ENCODE measurements around the gene PIEZO2. TPM values are rescaled to one million over a fixed set of nuclear protein-coding genes. Genes with fewer than 3 reads are reported as not detected.

PIEZO2 gene
- total RNA-seq, 2 donors from 2014 or later = 1.7 to 2.1 TPM

- no peak for DNase-seq
These were observed 390.1 kb downstream of the PIEZO2 start for GRCh38 chr18:10759241-10759640.

GRCh38 chr18:10757946-10758345, 391.4 kb downstream of the PIEZO2 start:
- no peak for DNase-seq
- intact Hi-C loops (cut with DNase I) = no loop called here
- no peak for ATAC-seq

More at GRCh38 chr18:10759241-10759640, 390.1 kb downstream of the PIEZO2 start:
- ATAC-seq = no peak
- intact Hi-C loops (cut with DNase I) = no loop called here

GRCh38 chr18:10757349-10757748, 392.0 kb downstream of the PIEZO2 start:
- ATAC-seq (no peak), DNase-seq (no peak)
- intact Hi-C loops (cut with DNase I) = no loop called here

- intact Hi-C loops (cut with DNase I) = no loop called here
- ATAC-seq = no peak
- DNase-seq = no peak
These were observed 393.5 kb downstream of the PIEZO2 start for GRCh38 chr18:10755855-10756254.

- DNase-seq (no peak), ATAC-seq (no peak)
- intact Hi-C loops (cut with DNase I) = no loop called here
These were observed 395.2 kb downstream of the PIEZO2 start for GRCh38 chr18:10754128-10754527.

- ATAC-seq (no peak), DNase-seq (no peak)
- intact Hi-C loops (cut with DNase I) = no loop called here
These were observed 397.0 kb downstream of the PIEZO2 start for GRCh38 chr18:10752382-10752781.

GRCh38 chr18:10751653-10752052, 397.7 kb downstream of the PIEZO2 start:
- intact Hi-C loops (cut with DNase I) = no loop called here

GRCh38 chr18:10750191-10751035, 399.0 kb downstream of the PIEZO2 start:
- DNase-seq (no peak), ATAC-seq (no peak)
- intact Hi-C loops (cut with DNase I) = no loop called here

More at GRCh38 chr18:10751653-10752052, 397.7 kb downstream of the PIEZO2 start:
- ATAC-seq (peak in 1 of 2 donors; percentile 38), DNase-seq (no peak)

- ATAC-seq (no peak), DNase-seq (no peak)
- intact Hi-C loops (cut with DNase I) = no loop called here
These were observed 400.7 kb downstream of the PIEZO2 start for GRCh38 chr18:10748641-10749040.

- ATAC-seq = no peak
- no peak for DNase-seq
- intact Hi-C loops (cut with DNase I) = no loop called here
These were observed 403.4 kb downstream of the PIEZO2 start for GRCh38 chr18:10745971-10746370.

- no peak for DNase-seq
- intact Hi-C loops (cut with DNase I) = no loop called here
- no peak for ATAC-seq
These were observed 404.1 kb downstream of the PIEZO2 start for GRCh38 chr18:10745219-10745618.

GRCh38 chr18:10743766-10744165, 405.6 kb downstream of the PIEZO2 start:
- intact Hi-C loops (cut with DNase I) = no loop called here
- ATAC-seq (no peak), DNase-seq (no peak)

- intact Hi-C loops (cut with DNase I) = no loop called here
- ATAC-seq (no peak), DNase-seq (no peak)
These were observed 410.2 kb downstream of the PIEZO2 start for GRCh38 chr18:10739152-10739551.

- intact Hi-C loops (cut with DNase I) = no loop called here
- DNase-seq (no peak), ATAC-seq (no peak)
These were observed 412.4 kb downstream of the PIEZO2 start for GRCh38 chr18:10736984-10737383.

- intact Hi-C loops (cut with DNase I) = no loop called here
- ATAC-seq (no peak), DNase-seq (no peak)
These were observed 416.4 kb downstream of the PIEZO2 start for GRCh38 chr18:10732990-10733389.

GRCh38 chr18:10727477-10727876, 421.9 kb downstream of the PIEZO2 start:
- ATAC-seq = peak in 1 of 2 donors; percentile 38
- intact Hi-C loops (cut with DNase I) = no loop called here
- DNase-seq = no peak

- intact Hi-C loops (cut with DNase I) = no loop called here
- DNase-seq (no peak), ATAC-seq (peak; percentile 57 to 72)
These were observed 422.9 kb downstream of the PIEZO2 start for GRCh38 chr18:10726198-10727068.

GRCh38 chr18:10724666-10725065, 424.7 kb downstream of the PIEZO2 start:
- ATAC-seq (no peak), DNase-seq (no peak)
- intact Hi-C loops (cut with DNase I) = no loop called here

GRCh38 chr18:10723496-10723895, 425.9 kb downstream of the PIEZO2 start:
- ATAC-seq (no peak), DNase-seq (no peak)
- intact Hi-C loops (cut with DNase I) = no loop called here

- intact Hi-C loops (cut with DNase I) = no loop called here
- ATAC-seq (no peak), DNase-seq (no peak)
These were observed 430.6 kb downstream of the PIEZO2 start for GRCh38 chr18:10718809-10719208.
